GM08714 (cell line): ENCODE results near the gene CLDN2.
"Not testable (repeated sequence)": the region's sequence is repeated elsewhere in the genome, so short reads cannot be mapped to it uniquely, and the experiment has no call there.

Source experiments
- H3K4me3 ChIP-seq: fragments of 200-500 bp; sonication (Bioruptor generic); 2 replicates; pipeline ENCODE4 v1.5.1; 2014; ENCODE audit warnings: mild to moderate bottlenecking, low read length, inconsistent platforms
- ZNF274 ChIP-seq: IDR thresholded peaks from 2 replicates; pipeline ENCODE4 v1.6.1; 2012; ENCODE audit warnings: mild to moderate bottlenecking, low read depth, low read length

Gene CLDN2

DNA sequence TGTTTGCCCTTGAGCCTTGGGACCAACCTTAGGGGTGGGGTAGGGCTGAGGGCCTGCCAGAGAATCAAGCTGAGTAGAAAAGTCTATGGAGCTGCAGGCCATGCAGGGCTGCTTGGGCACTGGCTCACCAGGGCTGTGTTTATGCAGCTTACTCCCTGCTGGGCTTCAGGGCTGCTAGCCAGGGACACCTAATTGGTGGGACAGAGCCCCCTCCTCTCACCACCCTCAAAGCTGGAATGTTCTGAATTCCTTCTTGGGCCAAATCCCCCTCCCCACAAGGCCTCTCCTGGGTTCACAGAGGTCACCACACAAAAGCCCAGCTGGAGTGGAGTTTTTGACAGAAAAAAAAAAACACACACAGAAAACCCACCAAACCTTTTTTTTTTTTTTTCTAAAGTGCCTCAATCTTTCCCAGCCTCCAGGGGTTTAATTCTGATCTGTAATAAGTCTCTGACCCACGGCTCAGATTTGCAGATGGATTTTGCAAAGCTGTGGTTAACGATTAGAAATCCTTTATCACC is at the start of gene CLDN2:
CLDN2 (plus strand) TSS at position 471 of the 521 bp plus-strand sequence. CDS start 7,827 bp downstream, outside the sequence.
- no peak for TF ChIP-seq ZNF274
- no peak within 1 kb of the TSS for H3K4me3 ChIP-seq

- H3K4me3 ChIP-seq, result not testable (repeated sequence)
These were observed 47.4 kb upstream of the CLDN2 start for GRCh38 chrX:106872796-106873195.

DNA sequence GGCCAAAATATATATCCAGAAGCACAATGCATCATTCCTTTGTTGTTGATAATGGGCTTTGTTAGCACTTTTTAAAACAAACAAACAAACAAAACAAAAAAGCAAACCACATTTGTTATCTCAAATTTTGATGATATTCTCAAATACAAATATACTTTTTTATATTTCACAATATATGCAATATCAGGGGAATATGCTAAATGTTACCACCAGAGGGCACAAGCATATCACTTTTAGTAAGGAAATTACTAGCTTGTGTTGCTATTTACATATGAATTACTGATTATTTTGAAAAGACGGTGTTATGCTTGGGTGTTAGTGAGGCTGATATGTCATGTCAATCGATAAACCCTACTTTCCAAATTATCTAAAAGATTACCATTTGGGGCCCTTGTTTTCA is 46.1 kb upstream of the CLDN2 start:
- no peak overlapping the region for H3K4me3 ChIP-seq
- no peak for TF ChIP-seq ZNF274

GRCh38 chrX:106875151-106875550 is 45.1 kb upstream of the CLDN2 start:
- no peak overlapping the region for H3K4me3 ChIP-seq
- TF ChIP-seq ZNF274, result no peak

DNA sequence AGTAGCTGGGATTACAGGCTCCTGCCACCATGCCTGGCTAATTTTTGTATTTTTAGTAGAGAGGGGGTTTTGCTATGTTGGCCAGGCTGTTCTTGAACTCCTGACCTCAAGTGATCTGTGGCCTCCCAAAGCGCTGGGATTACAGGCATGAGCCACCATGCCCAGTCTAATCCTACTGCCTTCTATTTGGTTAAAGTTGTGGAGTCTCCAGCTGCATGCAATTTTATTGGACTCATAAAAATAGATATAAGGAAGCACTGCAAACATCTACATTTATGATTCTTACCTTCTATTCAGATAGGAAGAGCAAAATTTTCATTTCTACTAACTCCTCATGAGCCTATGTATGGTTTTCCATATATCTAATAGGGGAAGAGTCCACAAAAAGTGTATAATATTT is 30.7 kb upstream of the CLDN2 start:
- no peak for TF ChIP-seq ZNF274
- no peak overlapping the region for H3K4me3 ChIP-seq

GRCh38 chrX:106891762-106892460 is 28.3 kb upstream of the CLDN2 start:
- no peak for TF ChIP-seq ZNF274

DNA sequence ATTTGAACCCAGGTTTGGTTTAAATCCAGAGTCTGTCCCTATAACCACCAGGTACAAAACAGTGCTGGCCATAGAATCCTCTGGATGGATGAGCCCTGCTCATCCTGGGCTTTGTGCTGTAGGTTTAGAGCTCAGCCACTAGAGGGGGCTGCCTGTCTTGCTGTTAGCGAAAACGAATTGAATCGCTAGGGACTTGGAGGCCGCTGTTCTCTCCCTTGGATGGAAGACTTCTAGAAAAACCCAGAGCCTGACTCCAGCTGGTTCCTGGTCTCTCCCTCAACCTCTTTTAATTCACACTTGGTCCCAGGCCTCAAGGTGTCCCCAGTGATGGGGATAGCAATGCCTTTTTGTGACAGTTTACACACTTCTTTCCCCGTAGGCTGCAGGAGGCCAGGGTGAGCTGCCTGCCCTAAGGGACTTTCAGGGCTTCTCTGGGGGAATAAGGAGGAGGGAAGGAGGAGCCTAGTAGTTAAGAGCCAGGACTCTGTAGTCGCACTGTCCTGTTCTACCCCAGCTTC is 25.8 kb upstream of the CLDN2 start:
- H3K4me3 ChIP-seq, result no peak overlapping the region

More at GRCh38 chrX:106891762-106892460, 28.3 kb upstream of the CLDN2 start:
- H3K4me3 ChIP-seq, result no peak overlapping the region

DNA sequence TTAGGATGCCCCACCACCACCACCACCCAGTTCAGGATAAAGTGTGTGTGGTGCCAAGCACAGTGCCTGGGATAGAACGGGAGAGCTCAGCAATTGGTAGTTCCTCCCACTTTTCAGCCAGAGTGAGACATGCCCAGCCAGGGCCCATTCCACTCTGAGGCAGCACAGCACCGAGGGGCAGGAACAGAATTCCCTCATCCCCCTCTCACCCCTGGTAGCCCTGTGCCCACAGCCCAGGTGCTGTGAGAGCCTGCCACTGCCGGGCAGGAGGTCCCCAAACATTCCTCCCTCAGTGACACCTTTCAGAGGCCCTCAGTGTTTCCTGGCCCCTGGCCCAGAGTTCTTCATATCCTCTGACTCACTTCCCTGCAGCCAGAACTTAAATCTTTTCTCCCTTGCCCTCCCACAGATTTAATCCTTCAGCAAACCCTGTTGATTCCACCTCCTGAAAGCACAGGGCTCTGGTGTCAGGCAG is 25.2 kb upstream of the CLDN2 start:
- no peak for TF ChIP-seq ZNF274
- H3K4me3 ChIP-seq, result no peak overlapping the region

More for the DNA sequence above, 25.8 kb upstream of the CLDN2 start:
- TF ChIP-seq ZNF274, result no peak

- H3K4me3 ChIP-seq, result no peak overlapping the region
- no peak for TF ChIP-seq ZNF274
These were observed 22.9 kb upstream of the CLDN2 start for GRCh38 chrX:106897259-106897658.

GRCh38 chrX:106898462-106898861 is 21.7 kb upstream of the CLDN2 start:
- no peak overlapping the region for H3K4me3 ChIP-seq
- no peak for TF ChIP-seq ZNF274

GRCh38 chrX:106899276-106899675 is 20.9 kb upstream of the CLDN2 start:
- no peak overlapping the region for H3K4me3 ChIP-seq
- no peak for TF ChIP-seq ZNF274

DNA sequence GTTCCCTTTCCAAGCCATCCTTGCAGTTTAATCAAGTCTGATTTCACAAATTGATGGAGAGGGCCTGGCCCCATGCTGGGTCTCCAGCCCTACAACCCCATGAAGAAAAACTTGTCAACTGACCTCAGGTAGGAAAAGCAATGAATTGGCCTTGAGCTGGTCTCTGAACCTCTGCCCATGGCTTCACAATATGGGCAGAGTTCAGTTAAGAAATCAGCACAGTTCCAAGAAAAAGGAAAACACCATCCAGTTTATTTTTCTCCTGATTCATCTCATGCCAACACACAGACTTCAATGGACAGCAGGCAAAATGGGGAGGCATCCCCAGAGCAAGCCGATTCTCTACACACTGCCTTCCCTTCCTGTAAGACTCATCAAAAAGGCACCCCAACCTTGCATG is 20.4 kb upstream of the CLDN2 start:
- H3K4me3 ChIP-seq, result no peak overlapping the region
- TF ChIP-seq ZNF274, result no peak

- no peak for TF ChIP-seq ZNF274
- no peak overlapping the region for H3K4me3 ChIP-seq
These were observed 18.9 kb upstream of the CLDN2 start for GRCh38 chrX:106901341-106901740.

- TF ChIP-seq ZNF274, result no peak
These were observed 18.4 kb upstream of the CLDN2 start for GRCh38 chrX:106901781-106902219.

DNA sequence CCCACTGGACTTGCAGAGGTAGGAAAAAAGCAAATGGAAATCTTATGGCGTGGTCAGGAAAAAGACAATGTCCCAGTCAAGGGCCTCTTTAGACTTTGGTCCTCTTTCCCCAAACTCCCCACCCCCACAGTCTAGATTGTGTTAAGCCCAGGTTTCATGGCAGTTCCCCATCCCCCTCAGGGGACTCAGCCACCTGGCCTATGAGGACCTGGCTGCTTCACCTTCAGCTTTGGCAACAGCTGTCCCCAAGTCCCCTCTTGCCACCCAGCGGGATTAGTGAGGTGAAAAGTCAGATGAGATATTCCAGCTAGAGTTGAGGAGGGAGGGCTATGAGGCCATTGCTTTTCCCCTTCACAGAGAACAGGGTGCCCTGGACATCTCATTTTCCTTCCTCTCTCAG is 17.5 kb upstream of the CLDN2 start:
- no peak overlapping the region for H3K4me3 ChIP-seq
- TF ChIP-seq ZNF274, result no peak

More at GRCh38 chrX:106901781-106902219, 18.4 kb upstream of the CLDN2 start:
- no peak overlapping the region for H3K4me3 ChIP-seq

- TF ChIP-seq ZNF274, result no peak
- no peak within 1 kb of the TSS for H3K4me3 ChIP-seq
These were observed 16.8 kb upstream of the CLDN2 start, which contains the start of gene RIPPLY1 for GRCh38 chrX:106903291-106903824. Gene RIPPLY1, minus strand, starts transcription at chrX:106903341. Its CDS starts 54 bp downstream, at chrX:106903287.
